ENCODE results near the gene KISS1. TPM values are rescaled to one million over a fixed set of nuclear protein-coding genes. Genes with fewer than 3 reads are reported as not detected.

Gene KISS1
- total and polyA plus RNA-seq, 7 donors: 0.18 TPM; not detected in 6

DNA sequence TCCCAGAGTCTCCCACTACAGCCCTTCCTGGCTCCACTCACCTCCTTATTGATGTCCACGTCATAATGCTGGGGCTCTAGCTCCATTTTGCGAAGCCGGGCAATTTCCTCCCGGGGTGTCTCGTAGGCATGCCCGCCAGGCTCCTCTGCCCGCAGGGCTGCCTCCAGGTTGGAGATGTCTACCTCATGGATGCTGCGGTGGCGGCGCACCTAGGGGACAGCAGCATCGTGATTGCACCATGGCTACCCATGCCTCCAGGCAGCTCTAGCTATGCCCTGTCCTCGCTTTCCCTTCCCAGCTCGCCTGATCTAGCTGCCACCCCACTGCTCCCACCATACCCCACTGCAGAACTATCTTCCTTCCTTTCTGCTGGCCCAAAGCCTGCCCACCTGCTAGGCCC lies 32.6 kb upstream of the KISS1 start:
- ATAC-seq (no peak), DNase-seq (no peak)
- Histone ChIP-seq H3K27ac (no peak overlapping the region), H3K27me3 (ENCODE audit: insufficient read depth in 3 of 3, low read length in 2 of 3) (no peaks in the 10 kb centered on the region), H3K36me3 (ENCODE audit: insufficient read depth in 1 of 2, low read depth in 1 of 2) (no peaks in the 10 kb centered on the region), H3K4me1 (no peaks in the 10 kb centered on the region), H3K4me3 (no peak overlapping the region), H3K9me3 (no peaks in the 10 kb centered on the region)
- TF ChIP-seq, protein P1, sequence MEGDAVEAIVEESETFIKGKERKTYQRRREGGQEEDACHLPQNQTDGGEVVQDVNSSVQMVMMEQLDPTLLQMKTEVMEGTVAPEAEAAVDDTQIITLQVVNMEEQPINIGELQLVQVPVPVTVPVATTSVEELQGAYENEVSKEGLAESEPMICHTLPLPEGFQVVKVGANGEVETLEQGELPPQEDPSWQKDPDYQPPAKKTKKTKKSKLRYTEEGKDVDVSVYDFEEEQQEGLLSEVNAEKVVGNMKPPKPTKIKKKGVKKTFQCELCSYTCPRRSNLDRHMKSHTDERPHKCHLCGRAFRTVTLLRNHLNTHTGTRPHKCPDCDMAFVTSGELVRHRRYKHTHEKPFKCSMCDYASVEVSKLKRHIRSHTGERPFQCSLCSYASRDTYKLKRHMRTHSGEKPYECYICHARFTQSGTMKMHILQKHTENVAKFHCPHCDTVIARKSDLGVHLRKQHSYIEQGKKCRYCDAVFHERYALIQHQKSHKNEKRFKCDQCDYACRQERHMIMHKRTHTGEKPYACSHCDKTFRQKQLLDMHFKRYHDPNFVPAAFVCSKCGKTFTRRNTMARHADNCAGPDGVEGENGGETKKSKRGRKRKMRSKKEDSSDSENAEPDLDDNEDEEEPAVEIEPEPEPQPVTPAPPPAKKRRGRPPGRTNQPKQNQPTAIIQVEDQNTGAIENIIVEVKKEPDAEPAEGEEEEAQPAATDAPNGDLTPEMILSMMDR (IDR thresholded peaks at IDR 0.05): no peak
- WGBS, 3 donors: 96 to 98% (median 97%) methylated on average over 13 of the region's 13 CpGs
- intact Hi-C loops (cut with DNase I): no loop called here

DNA sequence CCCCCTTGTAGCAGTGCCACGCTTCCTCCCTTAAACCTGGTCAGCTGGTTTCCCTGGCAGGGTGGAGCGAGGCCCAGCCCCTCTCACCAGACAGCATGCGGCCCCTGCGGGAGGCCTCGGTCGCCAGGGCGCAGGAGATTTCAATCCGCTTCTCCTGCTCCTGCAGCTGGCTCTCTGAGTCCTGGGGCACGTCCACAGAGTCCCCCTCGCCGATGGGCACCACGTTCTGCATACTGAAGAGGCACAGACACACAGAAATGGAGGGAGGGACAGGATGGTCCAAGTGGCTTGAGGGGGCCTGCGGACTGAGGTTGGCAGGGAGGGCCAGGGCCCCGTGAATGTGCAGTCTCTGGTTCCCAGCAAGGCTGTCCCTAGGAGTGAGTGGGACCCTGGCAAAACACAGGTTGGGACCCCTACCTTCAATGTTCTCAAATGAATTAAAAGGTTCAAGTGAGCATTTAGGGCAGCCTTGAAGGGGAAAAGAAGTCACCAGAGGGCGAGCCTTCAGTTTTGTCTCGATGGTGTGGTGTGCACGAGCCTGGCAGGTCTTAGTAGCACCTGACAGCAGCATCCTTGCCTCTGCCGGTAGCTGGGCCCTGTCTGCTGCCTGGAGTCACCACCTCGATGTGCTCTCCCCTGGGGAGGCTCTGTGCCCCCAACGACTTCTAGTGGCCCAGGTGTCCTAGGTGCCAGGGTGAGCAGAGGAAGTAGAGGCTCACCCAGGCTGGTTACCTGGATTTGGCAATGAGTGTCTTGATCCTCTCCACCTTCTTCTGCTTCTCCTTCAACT lies 31.9 kb upstream of the KISS1 start:
- H3K4me1 ChIP-seq: no peaks in the 10 kb centered on the region
- H3K36me3 ChIP-seq (ENCODE audit: insufficient read depth in 1 of 2, low read depth in 1 of 2): no peaks in the 10 kb centered on the region
- intact Hi-C loops (cut with DNase I): no loop called here
- ATAC-seq (no peak), DNase-seq (no peak)
- H3K4me3 ChIP-seq: no peak overlapping the region
- no peaks in the 10 kb centered on the region for H3K9me3 ChIP-seq
- H3K27me3 ChIP-seq (ENCODE audit: insufficient read depth in 3 of 3, low read length in 2 of 3): no peaks in the 10 kb centered on the region
- TF ChIP-seq, protein P1 (IDR thresholded peaks at IDR 0.05): no peak
- no peak overlapping the region for H3K27ac ChIP-seq
- WGBS, 3 donors: 85 to 89% (median 87%) methylated on average over 20 of the region's 20 CpGs

DNA sequence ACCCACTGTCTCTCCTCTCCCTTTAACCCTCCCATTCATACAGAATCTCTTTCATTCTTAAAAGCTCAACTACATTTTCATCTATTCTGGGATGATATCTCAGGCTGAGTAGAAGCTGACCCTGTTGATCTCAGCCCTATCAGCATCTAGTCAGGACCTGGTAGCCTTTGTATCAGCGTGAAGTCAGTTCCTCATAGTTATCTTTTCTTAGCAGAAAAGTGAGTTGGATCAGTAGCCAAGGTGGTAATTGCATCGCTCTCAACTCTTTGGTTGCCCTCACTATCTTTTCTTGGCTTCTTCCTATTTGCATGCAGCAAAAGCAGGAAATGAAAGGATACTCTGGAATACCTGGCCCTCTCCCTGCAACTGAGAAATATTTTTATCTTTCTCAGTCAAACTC lies 31.1 kb upstream of the KISS1 start:
- Histone ChIP-seq H3K27ac (no peak overlapping the region), H3K27me3 (ENCODE audit: insufficient read depth in 3 of 3, low read length in 2 of 3) (no peaks in the 10 kb centered on the region), H3K4me1 (no peaks in the 10 kb centered on the region), H3K9me3 (no peaks in the 10 kb centered on the region), H3K4me3 (no peak overlapping the region), H3K36me3 (ENCODE audit: insufficient read depth in 1 of 2, low read depth in 1 of 2) (no peaks in the 10 kb centered on the region)
- intact Hi-C loops (cut with DNase I): no loop called here
- ATAC-seq (no peak), DNase-seq (no peak)
- TF ChIP-seq, protein P1 (IDR thresholded peaks at IDR 0.05): no peak
- WGBS, 3 donors: 94 to 99% (median 97%) methylated on average over 2 of the region's 2 CpGs

DNA sequence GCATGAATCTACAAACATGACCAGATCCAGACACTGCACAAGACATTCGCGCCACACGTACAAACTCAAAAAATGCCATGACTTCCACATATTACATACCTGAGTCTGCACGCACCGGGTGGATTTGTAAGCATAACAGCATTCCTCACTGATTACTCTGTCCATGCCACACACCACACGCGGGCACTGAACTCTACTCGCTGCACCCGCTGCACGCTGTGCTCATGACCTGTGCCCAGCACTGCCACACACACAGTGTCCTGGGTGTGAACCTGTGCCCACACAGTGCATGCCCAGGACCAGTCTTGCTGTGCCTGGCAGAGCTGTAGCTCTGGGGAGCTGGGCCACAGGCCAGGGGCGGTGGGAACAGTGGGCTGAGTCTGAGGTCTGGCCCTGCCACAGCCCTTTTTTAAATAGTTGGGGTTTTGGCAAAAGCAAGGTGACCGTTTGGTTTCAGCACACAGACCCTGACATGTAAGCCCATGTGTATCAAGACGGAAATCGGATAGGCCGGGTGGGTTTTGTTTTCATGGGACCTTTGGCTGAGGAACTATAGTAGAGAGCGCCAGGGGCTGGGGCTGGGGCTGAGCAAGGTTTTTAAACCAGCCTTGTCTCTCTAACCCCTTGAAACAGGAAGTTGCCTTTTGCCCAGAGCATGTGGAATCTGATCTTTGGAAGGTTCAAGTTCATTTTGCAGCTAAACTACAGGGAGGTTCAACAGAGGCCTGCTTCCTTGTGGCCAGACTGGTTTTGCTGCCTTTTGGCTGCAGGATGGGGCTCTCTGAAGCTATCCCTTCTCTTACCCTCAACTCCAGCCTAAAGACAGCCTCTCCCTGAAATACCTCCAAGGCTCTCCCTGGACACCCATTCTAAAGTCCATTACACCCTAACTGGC lies 29.8 kb upstream of the KISS1 start:
- TF ChIP-seq, protein P1 (IDR thresholded peaks at IDR 0.05): no peak
- no peaks in the 10 kb centered on the region for H3K4me1 ChIP-seq
- H3K9me3 ChIP-seq: no peaks in the 10 kb centered on the region
- H3K4me3 ChIP-seq: no peak overlapping the region
- H3K27me3 ChIP-seq (ENCODE audit: insufficient read depth in 3 of 3, low read length in 2 of 3): no peaks in the 10 kb centered on the region
- no peak overlapping the region for H3K27ac ChIP-seq
- no peaks in the 10 kb centered on the region for H3K36me3 ChIP-seq (ENCODE audit: insufficient read depth in 1 of 2, low read depth in 1 of 2)
- DNase-seq: no peak
- WGBS, 3 donors: 68 to 84% (median 80%) methylated on average over 16 of the region's 16 CpGs
- intact Hi-C loops (cut with DNase I): no loop called here
- ATAC-seq: peak in 1 of 4 donors; percentile 34
